RCC 7860 (cell line): ENCODE data around the gene FAM162A.
A peak's percentile ranks its signal among the peaks of the same experiment; 100 is the strongest.
"Not testable (repeated sequence)": the region's sequence is repeated elsewhere in the genome, so short reads cannot be mapped to it uniquely, and the experiment has no call there.

Source experiments
- DNase-seq: peaks from one replicate; pipeline ENCODE4 v3.0.0-alpha.2; 2015; ENCODE audit warnings: low spot score
- FAIRE-seq: peaks from 2 replicates; lab custom pipeline; 2012; peaks lifted over from hg19 to GRCh38; lab: Jason Lieb, UNC

FAM162A gene

DNA sequence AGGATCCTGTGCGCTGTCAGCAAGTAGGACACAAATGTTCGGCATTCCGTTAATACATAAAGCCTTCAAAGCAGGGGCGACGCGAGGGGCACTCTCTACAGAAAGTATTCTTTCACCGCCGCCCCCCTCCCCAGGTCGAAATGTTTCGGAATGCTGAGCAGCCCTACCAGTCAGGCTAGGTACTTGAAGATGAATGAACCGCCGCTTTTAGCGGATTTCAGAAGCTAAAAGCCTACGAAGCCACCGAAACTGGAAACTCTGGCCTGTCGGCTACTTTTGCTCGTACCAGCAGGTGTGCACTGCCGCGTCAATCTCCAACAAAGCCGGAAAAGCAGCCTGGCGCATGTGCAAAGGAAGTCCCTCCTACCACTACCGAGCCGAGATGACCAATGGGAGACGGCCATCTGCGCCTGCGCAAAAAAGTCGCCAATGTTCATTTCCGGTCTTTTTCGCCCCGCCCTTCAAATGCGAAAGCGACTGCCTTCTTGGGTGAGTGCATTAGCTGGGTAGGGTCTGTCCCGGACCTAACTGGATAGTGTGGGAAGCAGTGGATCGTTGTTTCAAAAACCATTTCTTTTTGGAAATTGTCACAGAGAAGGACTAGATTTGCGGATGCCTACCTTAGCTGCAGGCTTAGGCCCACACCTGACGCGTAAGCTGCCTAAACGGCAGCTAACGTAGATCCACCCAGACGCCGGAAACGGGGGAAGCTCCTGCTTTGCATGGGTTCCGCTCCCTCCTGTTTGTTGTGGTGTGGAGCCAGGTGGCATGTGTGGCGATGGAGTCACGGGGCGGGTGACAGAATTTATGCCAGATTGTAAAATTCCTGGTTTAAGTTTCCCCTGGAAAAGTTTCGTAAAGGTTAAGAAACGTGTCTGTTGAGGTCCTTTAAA is 32.0 kb downstream of the FAM162A start, which contains the start of gene WDR5B:
Gene WDR5B, minus strand, starts transcription at position 301 of the 893 bp plus-strand sequence. CDS start 534 bp downstream, outside the sequence.
- peak; percentile 94 for DNase-seq

DNA sequence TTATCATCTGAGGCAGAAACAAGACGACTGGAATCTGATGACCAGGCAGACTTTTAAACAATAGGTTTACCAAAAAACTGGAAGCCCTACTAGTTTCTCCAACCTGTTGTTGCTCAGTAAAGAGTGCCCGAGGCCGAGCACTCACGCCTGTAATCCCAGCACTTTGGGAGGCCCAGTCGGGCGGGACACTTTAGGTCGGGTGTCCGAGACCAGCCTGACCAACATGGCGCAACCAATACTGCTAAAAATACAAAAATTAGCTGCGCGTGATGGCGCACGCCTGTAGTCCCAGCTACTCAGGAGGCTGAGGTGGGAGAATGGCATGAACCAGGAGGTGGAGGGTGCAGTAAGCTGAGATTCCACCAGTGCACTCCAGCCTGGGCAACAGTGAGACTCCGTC is 33.0 kb downstream of the FAM162A start:
- FAIRE-seq (no peak), DNase-seq (no peak)

More for the DNA sequence above, 32.0 kb downstream of the FAM162A start, which contains the start of gene WDR5B:
- FAIRE-seq: peak; percentile 84

DNA sequence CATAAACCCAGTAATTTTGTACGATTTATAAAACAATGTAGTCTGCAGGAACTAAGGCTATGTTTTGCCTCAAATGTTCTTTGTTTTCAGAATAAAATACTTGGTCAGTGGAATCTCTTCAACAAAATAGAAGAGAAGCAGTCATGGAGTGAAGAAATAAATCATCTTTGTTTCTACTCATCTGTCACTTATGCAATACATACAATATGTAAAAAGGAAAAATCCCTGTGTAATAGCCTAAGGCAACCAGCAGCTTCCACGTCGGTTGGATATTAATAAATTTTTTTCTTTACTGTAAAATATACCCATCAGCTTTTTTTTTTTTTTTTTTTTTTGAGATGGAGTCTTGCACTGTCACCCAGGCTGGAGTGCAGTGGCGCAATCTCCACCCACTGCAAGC is 37.1 kb downstream of the FAM162A start:
- no peak for FAIRE-seq
- no peak for DNase-seq

DNA sequence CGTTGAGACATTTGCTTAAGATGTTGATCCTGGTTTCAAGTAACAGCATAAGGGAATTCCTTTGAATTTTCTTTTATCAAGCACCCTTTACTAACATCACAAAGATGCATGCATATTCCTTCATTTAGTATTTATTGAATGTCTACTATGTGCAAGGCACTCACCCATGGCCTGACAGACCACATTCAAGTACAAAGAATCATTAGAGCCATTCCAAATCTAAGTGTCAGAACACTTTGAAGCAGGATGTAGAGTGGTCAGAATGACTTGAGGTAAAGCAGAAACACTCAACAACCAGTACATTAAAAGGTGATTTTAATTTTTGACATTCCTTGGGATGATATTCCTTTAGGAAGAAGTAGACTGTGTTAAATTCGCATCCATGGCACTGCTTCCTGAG is 37.9 kb downstream of the FAM162A start:
- DNase-seq: no peak
- no peak for FAIRE-seq

DNA sequence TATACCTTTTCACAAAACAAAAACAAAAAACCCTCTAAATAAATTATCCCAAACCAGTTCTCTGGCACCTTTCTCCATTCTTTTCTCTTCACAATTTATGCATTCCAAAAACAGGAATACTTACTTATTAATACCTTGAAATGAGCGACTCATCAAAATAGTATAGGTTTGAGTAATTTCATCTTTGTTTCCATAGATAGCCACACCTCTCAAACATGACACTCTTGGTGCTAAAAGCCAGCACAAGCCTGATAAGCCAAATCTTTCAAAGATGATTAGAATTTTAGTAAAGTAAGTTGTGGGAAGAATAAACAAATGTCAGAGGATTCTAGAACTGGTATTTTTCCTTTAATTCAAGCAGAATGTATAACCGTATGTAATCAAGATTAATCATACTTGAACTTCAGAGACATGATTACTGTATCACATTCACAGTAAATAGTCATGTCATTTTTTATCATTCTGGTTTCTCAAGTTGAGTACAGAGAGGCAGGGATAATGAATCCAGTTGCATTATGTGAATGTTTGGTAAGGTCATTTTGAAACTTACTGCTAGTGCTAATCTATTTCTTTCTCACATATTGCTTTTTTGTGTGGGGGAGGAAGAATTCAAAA is 44.0 kb downstream of the FAM162A start:
- DNase-seq (no peak), FAIRE-seq (no peak)

DNA sequence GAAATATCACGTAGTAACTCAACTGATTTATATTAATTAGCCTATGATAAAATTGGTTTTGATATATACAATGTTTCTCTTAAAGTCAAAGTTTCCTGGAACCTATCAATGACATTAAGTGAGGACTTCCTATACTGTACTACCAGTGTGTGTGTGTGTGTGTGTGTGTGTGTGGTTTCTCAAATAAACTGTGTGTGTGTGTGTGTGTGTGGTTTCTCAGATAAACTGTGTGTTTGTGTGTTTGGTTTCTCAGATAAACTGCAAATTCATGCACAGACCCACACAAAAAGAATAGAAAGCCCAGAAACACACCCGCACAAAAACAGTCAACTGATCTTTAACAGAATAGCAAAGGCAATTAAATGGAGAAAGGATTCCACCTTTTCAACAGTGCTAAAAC is 46.4 kb downstream of the FAM162A start:
- DNase-seq (no peak), FAIRE-seq (no peak)

DNA sequence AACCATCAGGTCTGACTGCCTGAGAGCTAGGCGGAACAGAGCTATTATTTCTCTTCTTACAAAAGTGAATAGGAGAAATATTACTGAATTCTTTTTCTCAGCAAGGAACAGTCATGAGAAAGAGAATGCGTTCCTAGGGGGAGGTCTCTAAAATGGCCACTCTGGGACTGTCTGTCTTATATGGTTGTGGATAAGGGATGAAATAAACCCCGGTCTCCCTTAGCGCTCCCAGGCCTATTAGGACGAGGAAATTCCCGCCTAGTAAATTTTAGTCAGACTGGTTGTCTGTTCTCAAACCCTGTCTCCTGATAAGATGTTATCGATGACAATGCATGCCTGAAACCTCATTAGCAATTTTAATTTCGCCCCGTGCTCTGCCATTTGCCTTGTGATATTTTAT is 52.0 kb downstream of the FAM162A start:
- DNase-seq: no peak
- FAIRE-seq: no peak

DNA sequence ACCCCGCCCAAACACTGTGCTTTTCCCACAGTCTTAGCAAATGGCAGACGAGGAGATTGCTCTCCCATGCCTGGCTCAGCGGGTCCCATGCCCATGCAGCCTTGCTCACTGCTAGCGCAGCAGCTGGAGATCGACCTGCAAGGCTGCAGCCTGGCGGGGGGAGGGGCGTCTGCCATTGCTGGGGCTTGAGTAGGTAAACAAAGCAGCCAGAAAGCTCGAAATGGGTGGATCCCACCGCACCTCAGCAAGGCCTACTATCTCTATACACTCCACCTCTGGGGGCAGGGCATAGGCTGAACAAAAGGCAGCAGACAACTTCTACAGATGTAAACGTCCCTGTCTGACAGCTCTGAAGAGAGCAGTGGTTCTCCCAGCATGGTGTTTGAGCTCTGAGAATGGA is 59.1 kb downstream of the FAM162A start:
- FAIRE-seq: no peak
- no peak for DNase-seq

DNA sequence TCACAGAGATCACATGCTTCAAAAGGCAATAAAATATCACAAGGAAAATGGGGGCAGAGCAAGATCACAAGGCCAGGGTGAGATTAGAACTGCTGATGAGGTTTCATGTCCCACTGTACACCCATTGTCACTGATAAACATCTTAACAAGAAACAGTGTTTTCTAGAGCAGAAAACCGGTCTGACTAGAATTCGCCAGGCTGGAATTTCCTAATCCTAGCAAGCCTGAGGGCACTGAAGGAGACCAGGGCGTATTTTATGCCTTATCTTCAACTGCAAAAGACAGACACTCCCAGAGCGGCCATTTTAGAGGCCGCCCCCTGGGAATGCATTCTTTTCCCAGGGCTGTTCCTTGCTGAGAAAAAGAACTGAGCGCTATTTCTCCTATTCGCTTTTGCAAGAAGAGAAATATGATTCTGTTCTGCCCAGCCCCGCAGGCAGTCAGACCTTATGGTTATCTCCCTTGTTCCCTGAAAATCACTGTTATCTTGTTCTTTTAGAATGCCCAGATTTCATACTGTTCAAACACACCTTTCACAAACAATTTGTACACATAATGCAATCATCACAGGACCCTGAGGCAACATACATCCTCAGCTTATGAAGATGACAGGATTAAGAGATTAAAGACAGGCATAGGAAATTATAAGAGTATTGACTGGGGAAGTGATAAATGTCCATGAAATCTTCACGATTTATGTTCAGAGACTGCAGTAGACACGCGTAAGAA is 59.9 kb downstream of the FAM162A start:
- not testable (repeated sequence) for DNase-seq, FAIRE-seq

DNA sequence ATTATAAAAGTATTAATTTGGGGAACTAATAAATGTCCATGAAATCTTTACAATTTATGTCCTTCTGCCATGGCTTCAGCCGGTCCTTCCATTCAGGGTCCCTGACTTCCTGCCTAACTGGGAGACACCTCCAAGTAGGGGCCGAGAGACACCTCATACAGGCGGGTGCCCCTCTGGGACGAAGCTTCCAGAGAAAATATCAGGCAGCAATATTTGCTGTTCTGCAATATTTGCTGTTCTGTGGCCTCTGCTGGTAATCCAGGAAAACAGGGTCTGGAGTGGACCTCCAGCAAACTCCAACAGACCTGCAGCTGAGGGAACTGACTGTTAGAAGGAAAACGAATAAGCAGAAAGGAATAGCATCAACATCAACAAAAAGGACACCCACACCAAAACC is 60.5 kb downstream of the FAM162A start:
- DNase-seq, FAIRE-seq: not testable (repeated sequence)

DNA sequence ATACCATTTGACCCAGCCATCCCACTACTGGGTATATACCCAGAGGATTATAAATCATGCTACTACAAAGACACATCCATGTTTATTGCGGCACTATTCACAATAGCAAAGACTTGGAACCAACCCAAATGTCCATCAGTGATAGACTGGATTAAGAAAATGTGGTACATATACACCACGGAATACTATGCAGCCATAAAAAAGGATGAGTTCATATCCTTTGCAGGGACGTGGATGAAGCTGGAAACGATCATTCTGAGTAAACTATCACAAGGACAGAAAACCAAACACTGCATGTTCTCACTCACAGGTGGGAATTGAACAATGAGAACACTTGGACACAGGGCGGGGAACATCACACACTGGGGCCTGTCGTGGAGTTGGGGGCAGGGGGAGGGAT is 64.2 kb downstream of the FAM162A start:
- not testable (repeated sequence) for FAIRE-seq, DNase-seq

DNA sequence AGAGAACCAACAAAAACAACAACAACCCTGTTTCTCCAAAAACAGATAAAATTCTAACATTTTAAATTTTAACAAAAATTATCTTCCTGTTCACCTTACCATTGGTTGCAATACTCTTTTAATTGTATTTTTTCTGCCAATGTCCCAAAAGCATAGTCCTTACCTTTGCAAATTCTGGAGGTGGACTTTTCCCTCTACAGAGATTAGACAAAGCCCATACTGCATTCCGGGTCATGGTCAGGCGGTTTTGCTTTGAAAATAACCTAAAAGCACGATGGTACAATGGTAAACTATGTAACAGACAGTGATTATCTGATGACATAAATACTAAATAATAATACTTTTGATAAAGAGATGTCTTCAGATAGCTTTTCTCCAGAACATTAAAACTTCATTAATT is 67.4 kb downstream of the FAM162A start:
- no peak for DNase-seq
- FAIRE-seq: no peak

DNA sequence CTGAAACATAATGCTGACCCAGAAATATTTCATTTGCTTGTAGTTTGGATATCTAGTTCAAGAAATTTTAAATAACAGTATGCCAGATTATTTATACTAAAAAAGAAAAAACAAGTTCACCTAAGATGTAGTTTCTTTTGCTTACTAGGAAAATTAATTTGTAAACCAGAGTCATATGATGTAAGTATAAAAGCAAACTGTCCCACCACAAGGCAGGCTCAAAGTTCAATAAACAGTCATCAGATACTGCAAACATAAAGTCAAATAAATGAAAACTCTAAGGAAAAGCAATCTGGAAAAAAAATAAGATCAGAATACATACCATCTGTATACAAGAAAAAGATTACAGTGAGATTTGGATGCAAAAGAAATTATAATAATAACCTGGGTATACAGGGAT is 72.1 kb downstream of the FAM162A start:
- peak; percentile 29 for FAIRE-seq
- no peak for DNase-seq

DNA sequence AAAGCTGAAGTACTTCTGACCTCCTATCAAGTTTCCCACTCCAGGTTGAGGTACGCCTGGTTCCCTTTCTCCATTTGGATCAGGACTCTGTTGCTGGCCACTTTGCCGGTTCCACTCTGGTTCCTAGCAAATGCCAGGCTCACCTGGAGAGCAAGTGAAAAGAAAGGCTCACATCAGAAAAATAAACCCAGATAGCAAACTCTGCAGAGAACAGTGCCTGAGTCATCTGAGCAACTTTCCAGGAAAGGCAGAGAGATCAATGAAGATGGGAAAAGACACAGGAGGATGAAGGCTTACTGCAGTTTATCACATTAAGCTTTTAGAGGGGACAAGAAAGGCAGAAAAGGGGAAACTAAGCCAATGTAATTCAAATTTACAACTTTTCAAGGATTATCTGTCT is 73.7 kb downstream of the FAM162A start:
- FAIRE-seq: no peak
- no peak for DNase-seq

DNA sequence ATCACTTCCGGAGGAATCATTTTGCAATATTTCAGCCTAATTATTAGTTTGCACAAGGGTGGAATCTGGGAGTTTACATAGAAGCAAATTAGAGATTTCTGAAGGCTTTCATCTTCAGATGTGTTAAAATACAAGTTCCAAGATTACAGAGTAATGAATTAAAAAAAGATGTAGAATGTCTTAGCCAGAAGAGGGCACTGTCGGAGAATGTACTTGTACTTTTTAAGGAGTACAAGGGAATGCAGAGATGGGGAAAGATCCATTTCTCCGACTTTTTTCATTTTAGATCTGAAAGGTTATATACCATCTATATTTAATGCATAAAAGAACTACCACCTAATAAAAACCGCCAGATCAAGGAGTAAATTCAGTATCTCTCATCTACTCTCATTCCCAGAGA is 75.0 kb downstream of the FAM162A start:
- FAIRE-seq (peak; percentile 82), DNase-seq (peak; percentile 53)

DNA sequence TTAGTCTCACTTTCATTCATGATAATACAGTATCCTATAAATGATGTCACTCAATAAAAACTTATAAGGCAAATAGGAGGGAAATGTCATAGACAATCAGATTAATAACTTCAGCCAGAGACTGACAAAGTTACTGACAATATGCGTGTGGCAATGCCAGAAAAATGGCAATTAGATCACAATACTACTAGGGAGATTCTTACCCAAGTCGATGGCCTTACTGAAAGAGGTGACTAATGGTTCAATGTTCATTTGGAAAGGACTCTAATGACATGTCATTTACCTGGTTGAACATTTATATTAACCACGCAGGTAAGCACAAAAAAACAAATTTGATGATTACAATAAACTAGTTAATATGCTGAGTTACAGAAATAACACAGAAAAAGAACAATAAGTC is 77.8 kb downstream of the FAM162A start:
- FAIRE-seq (no peak), DNase-seq (no peak)
